Activated CD4-positive, CD25-positive, alpha-beta regulatory T cell treated with anti-CD3 and anti-CD28 coated beads, Interleukin-2, amount 50 U/mL, for 16 hours (primary cell): Measurements from ENCODE around the gene ATR.
"Not testable (repeated sequence)": the region's sequence is repeated elsewhere in the genome, so short reads cannot be mapped to it uniquely, and the experiment has no call there.

Source experiments
- DNase-seq: peaks from one replicate; pipeline ENCODE4 v3.0.0-alpha.2; 2020; ENCODE audit warnings: low read depth, low spot score

Gene ATR

GRCh38 chr3:142595141-142595540 is 16.6 kb upstream of the ATR start:
- DNase-seq: no peak

GRCh38 chr3:142592268-142592667 is 13.7 kb upstream of the ATR start:
- not testable (repeated sequence) for DNase-seq

- DNase-seq: no peak
Observed at GRCh38 chr3:142588703-142589102, 10.2 kb upstream of the ATR start.

- DNase-seq: no peak
Observed at GRCh38 chr3:142586803-142587406, 8.4 kb upstream of the ATR start.

- not testable (repeated sequence) for DNase-seq
Observed at GRCh38 chr3:142581070-142581469, 2.5 kb upstream of the ATR start.

- DNase-seq: no peak
Observed at GRCh38 chr3:142580061-142580423, 1.5 kb upstream of the ATR start.

GRCh38 chr3:142577696-142578328 is 721 bp downstream of the ATR start:
- no peak for DNase-seq

GRCh38 chr3:142576792-142577191 is 1.7 kb downstream of the ATR start:
- DNase-seq: no peak

- no peak for DNase-seq
Observed at GRCh38 chr3:142574665-142575064, 3.9 kb downstream of the ATR start.

- DNase-seq: not testable (repeated sequence)
Observed at GRCh38 chr3:142574223-142574622, 4.3 kb downstream of the ATR start.

GRCh38 chr3:142569422-142569821 is 9.1 kb downstream of the ATR start:
- DNase-seq: not testable (repeated sequence)

GRCh38 chr3:142568393-142569017 is 10.0 kb downstream of the ATR start:
- DNase-seq: no peak

- DNase-seq: no peak
Observed at GRCh38 chr3:142566096-142566495, 12.4 kb downstream of the ATR start.

- DNase-seq: no peak
Observed at GRCh38 chr3:142563496-142563997, 15.0 kb downstream of the ATR start.

- DNase-seq: no peak
Observed at GRCh38 chr3:142560118-142560517, 18.4 kb downstream of the ATR start.

GRCh38 chr3:142553741-142554140 is 24.8 kb downstream of the ATR start:
- DNase-seq: no peak

- not testable (repeated sequence) for DNase-seq
Observed at GRCh38 chr3:142552579-142552978, 26.0 kb downstream of the ATR start.

- no peak for DNase-seq
Observed at GRCh38 chr3:142549986-142550385, 28.5 kb downstream of the ATR start.

- no peak for DNase-seq
Observed at GRCh38 chr3:142543307-142543706, 35.2 kb downstream of the ATR start.

GRCh38 chr3:142542054-142542453 is 36.5 kb downstream of the ATR start:
- DNase-seq: no peak

GRCh38 chr3:142536519-142536918 is 42.0 kb downstream of the ATR start:
- DNase-seq: no peak

GRCh38 chr3:142534543-142534942 is 44.0 kb downstream of the ATR start:
- DNase-seq: no peak

GRCh38 chr3:142530296-142530695 is 48.2 kb downstream of the ATR start:
- DNase-seq: no peak
